ENCODE results near the gene AFTPH. TPM values are rescaled to one million over a fixed set of nuclear protein-coding genes. Genes with fewer than 3 reads are reported as not detected.

Gene AFTPH
- total and polyA plus RNA-seq, 9 of the 15 experiments (the other 6 are each of a cell fraction or from before 2014, with no cell fraction given) = 8.0 to 26.2 (median 13.8) TPM

- ATAC-seq = 0 out of 3 replicates have a peak, but pooled peaks have one; percentile 32
- Histone ChIP-seq H3K36me3 (ENCODE audit: control insufficient read depth, insufficient read depth, low read length) (no peaks in the 10 kb centered on the region), H3K9me3 (replicated peaks; ENCODE audit: control insufficient read depth, insufficient read depth, low read depth, low read length) (no peaks in the 10 kb centered on the region), H3K4me2 (ENCODE audit: insufficient read depth, low read length) (no peak overlapping the region), H3K79me2 (ENCODE audit: control insufficient read depth, insufficient read depth, low read length) (no peaks in the 10 kb centered on the region), H3K4me3 (no peak overlapping the region), H3K9ac (ENCODE audit: insufficient read depth in 1 of 2, low read depth in 2 of 2, low read length in 2 of 2) (no peak overlapping the region), H2AFZ (ENCODE audit: low read depth, low read length) (no peak overlapping the region), H3K27ac (ENCODE audit: extremely low read depth, low read depth, low read length) (no peak overlapping the region), H4K20me1 (replicated peaks; ENCODE audit: control insufficient read depth, insufficient read depth, low read length) (0 out of 2 replicates have a peak, but pooled peaks cover 6% of the 10 kb centered on the region), H3K27me3 (ENCODE audit: control insufficient read depth in 2 of 2, insufficient read depth in 2 of 2, low read length in 2 of 2) (peaks cover 27 to 52% of the 10 kb centered on the region in 2 experiments), H3K4me1 (replicated peaks in 1 of 2; ENCODE audit: control insufficient read depth in 2 of 2, insufficient read depth in 2 of 2, low read length in 2 of 2) (no peaks in the 10 kb centered on the region), H3K9me1 (ENCODE audit: control insufficient read depth, insufficient read depth, low read length) (no peaks in the 10 kb centered on the region)
- POLR2A ChIA-PET = interaction anchor here (0.9 to 1.1 kb wide), 4 partner anchors 13 to 41 kb away, joined by 3 read pairs; partner anchors contain the start of gene AFTPH
- no TSS peak for BruUV-seq (replicated peaks)
- in situ Hi-C loops (cut with MboI) = loop anchor here (10.0 kb wide), 1 partner anchor 428 kb away; no protein-coding TSS in a partner anchor
- DNase-seq (ENCODE audit: extremely low read depth in 1 of 4, low spot score in 3 of 4) = no peak
- FAIRE-seq = no peak
- CTCF ChIA-PET (ENCODE audit: low intra/inter-chr PET ratio) = no interaction called here
- intact Hi-C loops (cut with micrococcal nuclease) = no loop called here
- 0% methylated on average over 5 of the region's 5 CpGs for WGBS (ENCODE audit: insufficient coverage, low coverage, missing lambda C conversion rate)
- TF ChIP-seq HDAC8 (tag; IDR thresholded peaks at IDR 0.05) = no peak
- no peak for TF ChIP-seq NFRKB (IDR thresholded peaks at IDR 0.05; ENCODE audit: low read depth)
- TF ChIP-seq PTBP1 (IDR thresholded peaks at IDR 0.05; ENCODE audit: low read depth, low read length) = no peak
- peak; percentile 25; the same call in 1 of the 2 replicates for TF ChIP-seq REST (IDR thresholded peaks at IDR 0.05; ENCODE audit: borderline replicate concordance)
- TF ChIP-seq REST (CRISPR knock-in tag; IDR thresholded peaks at IDR 0.05; ENCODE audit: low read depth) = no peak
These were observed 41.2 kb upstream of the AFTPH start for GRCh38 chr2:64482765-64483504.

All from K562 (cell line).